ENCODE results near the gene FER1L5.

DNA sequence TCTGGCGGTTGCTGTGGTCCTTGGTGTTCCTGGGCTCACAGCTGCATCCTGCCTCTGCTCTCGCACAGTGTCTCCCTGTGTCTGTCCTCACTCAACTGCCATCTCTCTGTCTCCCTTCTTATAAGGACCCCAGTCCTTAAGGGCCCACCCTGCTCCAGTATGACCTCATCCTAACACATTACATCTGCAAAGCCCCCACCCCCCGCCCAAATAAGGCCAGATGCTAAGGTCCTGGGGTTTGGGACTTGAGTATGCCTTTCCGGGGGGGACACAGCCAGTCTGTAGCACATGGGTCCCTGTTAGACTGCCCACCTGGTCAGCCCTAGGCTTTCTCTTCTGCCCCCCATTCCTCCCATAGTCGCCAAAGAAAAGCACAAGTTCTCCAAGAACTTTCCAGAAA is 40.7 kb downstream of the FER1L5 start:
- TF ChIP-seq POLR2A (IDR thresholded peaks at IDR 0.05; ENCODE audit: low read depth, low read length) (no peak), POLR2AphosphoS5 (IDR thresholded peaks at IDR 0.05; ENCODE audit: low read depth, low read length) (no peak), TAF1 (IDR thresholded peaks at IDR 0.05; ENCODE audit: low read depth, low read length) (no peak), SPI1 (IDR thresholded peaks at IDR 0.05; ENCODE audit: low read depth, low read length) (no peak), POU2F2 (IDR thresholded peaks at IDR 0.05; ENCODE audit: low read depth, low read length) (no peak), PAX5 (IDR thresholded peaks at IDR 0.05; ENCODE audit: insufficient read depth, low read length, severe bottlenecking) (no peak)

Data from GM12891 (cell line).